Neuron (in vitro differentiated cells): ENCODE measurements around the gene KLHL29.

Source experiments
- H2AFZ ChIP-seq: one replicate; pipeline ENCODE4 v1.6.1; 2013; ENCODE audit warnings: low read depth, mild to moderate bottlenecking, inconsistent platforms, low read length, moderate library complexity
- H3K27me3 ChIP-seq: one replicate; pipeline ENCODE4 v1.6.1; 2013; ENCODE audit warnings: low read length; ENCODE audit not compliant: insufficient read depth
- H3K36me3 ChIP-seq: one replicate; pipeline ENCODE4 v1.6.1; 2013; ENCODE audit warnings: low read length; ENCODE audit not compliant: insufficient read depth
- H3K4me1 ChIP-seq: one replicate; pipeline ENCODE4 v1.6.1; 2013; ENCODE audit warnings: low read length; ENCODE audit not compliant: insufficient read depth
- H3K4me3 ChIP-seq: 2 replicates; pipeline ENCODE4 v1.5.1; 2013; ENCODE audit warnings: mild to moderate bottlenecking, low read length, moderate library complexity
- H3K9me3 ChIP-seq: one replicate; pipeline ENCODE4 v1.6.1; 2013; ENCODE audit warnings: low read length

Gene KLHL29

GRCh38 chr2:23553561-23553960, 168.6 kb downstream of the KLHL29 start:
- peaks cover 16% of the 10 kb centered on the region for H3K4me1 ChIP-seq
- H3K9me3 ChIP-seq = no peaks in the 10 kb centered on the region
- H2AFZ ChIP-seq = no peak overlapping the region
- no peaks in the 10 kb centered on the region for H3K36me3 ChIP-seq
- H3K4me3 ChIP-seq = no peak overlapping the region
- H3K27me3 ChIP-seq = no peaks in the 10 kb centered on the region

DNA sequence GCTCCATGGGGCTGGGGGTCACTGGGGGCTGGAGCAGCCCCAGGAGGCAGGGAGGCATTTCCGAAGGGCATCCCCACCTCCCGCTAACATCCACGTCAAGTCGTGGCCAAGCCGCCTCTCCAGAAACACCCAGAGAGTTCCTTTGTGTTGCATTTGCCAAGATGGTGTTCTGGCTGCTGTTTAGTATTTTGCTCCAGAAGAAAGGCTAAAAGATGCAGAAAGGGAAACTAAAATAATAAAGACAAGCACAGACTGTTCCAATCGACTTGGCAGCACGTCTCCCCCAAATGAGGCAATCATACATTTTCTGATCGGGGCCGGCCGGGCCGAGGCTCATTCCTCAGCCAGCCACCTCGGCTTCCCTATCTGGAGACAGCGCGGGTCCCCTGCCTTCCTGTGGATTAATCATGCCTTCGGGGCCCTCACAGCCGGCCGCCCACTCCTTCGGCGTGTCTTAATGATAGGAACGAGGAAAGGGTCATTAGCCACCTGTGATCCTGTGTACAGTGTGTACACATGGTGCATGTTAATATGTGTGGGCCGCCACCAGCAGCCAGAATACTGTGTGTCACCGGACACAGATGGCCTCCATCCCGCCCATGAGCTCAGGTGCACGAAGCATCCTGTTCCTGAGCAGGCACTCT, 169.2 kb downstream of the KLHL29 start:
- Histone ChIP-seq H3K4me3 (no peak overlapping the region), H3K27me3 (no peaks in the 10 kb centered on the region)

GRCh38 chr2:23555944-23556343, 171.0 kb downstream of the KLHL29 start:
- H3K4me3 ChIP-seq = no peak overlapping the region
- H3K36me3 ChIP-seq = no peaks in the 10 kb centered on the region
- H3K9me3 ChIP-seq = no peaks in the 10 kb centered on the region
- no peak overlapping the region for H2AFZ ChIP-seq
- H3K4me1 ChIP-seq = no peaks in the 10 kb centered on the region
- no peaks in the 10 kb centered on the region for H3K27me3 ChIP-seq

More for the DNA sequence above, 169.2 kb downstream of the KLHL29 start:
- Histone ChIP-seq H3K36me3 (no peaks in the 10 kb centered on the region), H2AFZ (no peak overlapping the region), H3K9me3 (no peaks in the 10 kb centered on the region), H3K4me1 (peaks cover 11% of the 10 kb centered on the region)

DNA sequence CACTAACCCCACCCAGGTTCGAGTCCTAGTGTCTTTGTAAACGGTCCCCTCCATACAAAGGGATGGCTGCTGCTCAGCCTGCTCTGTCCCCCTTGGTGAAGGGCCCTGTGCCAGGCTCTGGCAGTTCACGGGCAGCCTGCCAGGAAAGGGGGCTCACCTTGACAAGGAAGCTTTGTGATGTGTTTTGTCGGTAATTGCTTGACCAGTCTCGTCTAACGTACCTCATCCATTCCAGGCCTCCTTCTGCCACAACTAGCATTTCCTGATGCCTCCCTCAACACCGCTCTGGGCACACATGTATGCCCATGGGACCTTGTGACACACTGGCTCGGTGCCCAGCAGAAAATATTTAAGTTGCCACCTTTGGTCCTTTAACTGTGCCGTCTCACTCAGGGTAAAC, 171.9 kb downstream of the KLHL29 start:
- Histone ChIP-seq H3K4me3 (no peak overlapping the region), H2AFZ (no peak overlapping the region), H3K27me3 (no peaks in the 10 kb centered on the region), H3K9me3 (no peaks in the 10 kb centered on the region), H3K4me1 (no peaks in the 10 kb centered on the region), H3K36me3 (no peaks in the 10 kb centered on the region)

DNA sequence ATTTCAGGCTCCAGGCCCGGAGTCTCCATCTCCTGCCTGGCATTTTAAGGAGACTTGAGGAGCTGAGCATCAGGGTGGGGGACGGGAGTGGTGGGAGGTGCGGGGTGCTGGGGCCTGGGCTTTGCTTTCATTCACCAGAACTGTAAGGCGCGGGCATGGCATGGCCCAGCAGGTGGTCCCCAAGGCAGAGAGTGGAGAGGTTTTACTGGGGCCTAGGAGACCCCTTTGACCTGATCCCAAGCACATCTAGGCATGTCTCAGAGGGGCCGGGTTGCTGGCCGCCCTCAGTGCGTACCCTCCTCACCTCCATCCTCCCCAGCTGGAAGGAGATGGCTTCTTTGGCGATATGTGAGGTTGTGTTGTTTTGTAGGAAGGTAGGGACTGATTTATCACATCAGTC, 172.5 kb downstream of the KLHL29 start:
- no peaks in the 10 kb centered on the region for H3K36me3 ChIP-seq
- no peak overlapping the region for H2AFZ ChIP-seq
- no peaks in the 10 kb centered on the region for H3K27me3 ChIP-seq
- H3K4me3 ChIP-seq = no peak overlapping the region
- no peaks in the 10 kb centered on the region for H3K4me1 ChIP-seq
- no peaks in the 10 kb centered on the region for H3K9me3 ChIP-seq

GRCh38 chr2:23559561-23560239, 174.7 kb downstream of the KLHL29 start:
- Histone ChIP-seq H3K36me3 (no peaks in the 10 kb centered on the region), H2AFZ (no peak overlapping the region), H3K27me3 (no peaks in the 10 kb centered on the region), H3K4me3 (no peak overlapping the region), H3K9me3 (no peaks in the 10 kb centered on the region), H3K4me1 (peaks cover 2% of the 10 kb centered on the region)

DNA sequence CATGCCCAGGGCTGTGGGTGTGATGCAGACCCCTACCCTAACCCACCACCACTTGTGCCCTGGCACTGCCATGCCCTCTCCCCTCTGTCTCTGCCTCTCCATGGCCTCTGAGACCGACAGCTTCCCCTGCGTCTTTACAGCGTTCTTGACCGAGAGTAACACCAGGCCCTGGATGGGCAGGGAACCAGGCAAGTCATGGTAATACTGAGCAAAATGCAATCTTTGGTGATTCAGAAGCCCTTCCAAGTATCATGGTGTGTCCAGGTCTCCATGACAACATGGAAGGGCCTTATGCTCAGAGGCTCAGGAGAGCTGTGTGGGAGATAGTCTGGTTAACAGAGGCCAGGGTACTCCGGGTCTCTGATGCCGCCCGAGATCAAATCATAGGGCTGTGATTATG, 176.1 kb downstream of the KLHL29 start:
- Histone ChIP-seq H3K27me3 (no peaks in the 10 kb centered on the region), H3K4me3 (no peak overlapping the region), H3K4me1 (peaks cover 8% of the 10 kb centered on the region), H3K9me3 (no peaks in the 10 kb centered on the region), H3K36me3 (no peaks in the 10 kb centered on the region), H2AFZ (no peak overlapping the region)

GRCh38 chr2:23561544-23561943, 176.6 kb downstream of the KLHL29 start:
- H3K9me3 ChIP-seq = no peaks in the 10 kb centered on the region
- peaks cover 12% of the 10 kb centered on the region for H3K4me1 ChIP-seq
- H3K4me3 ChIP-seq = no peak overlapping the region
- no peaks in the 10 kb centered on the region for H3K27me3 ChIP-seq
- no peaks in the 10 kb centered on the region for H3K36me3 ChIP-seq
- H2AFZ ChIP-seq = no peak overlapping the region

- no peaks in the 10 kb centered on the region for H3K9me3 ChIP-seq
- H3K4me1 ChIP-seq = peaks cover 16% of the 10 kb centered on the region
- H3K27me3 ChIP-seq = no peaks in the 10 kb centered on the region
- no peak overlapping the region for H2AFZ ChIP-seq
- H3K4me3 ChIP-seq = no peak overlapping the region
- H3K36me3 ChIP-seq = no peaks in the 10 kb centered on the region
Observed at GRCh38 chr2:23562143-23562542, 177.2 kb downstream of the KLHL29 start.

DNA sequence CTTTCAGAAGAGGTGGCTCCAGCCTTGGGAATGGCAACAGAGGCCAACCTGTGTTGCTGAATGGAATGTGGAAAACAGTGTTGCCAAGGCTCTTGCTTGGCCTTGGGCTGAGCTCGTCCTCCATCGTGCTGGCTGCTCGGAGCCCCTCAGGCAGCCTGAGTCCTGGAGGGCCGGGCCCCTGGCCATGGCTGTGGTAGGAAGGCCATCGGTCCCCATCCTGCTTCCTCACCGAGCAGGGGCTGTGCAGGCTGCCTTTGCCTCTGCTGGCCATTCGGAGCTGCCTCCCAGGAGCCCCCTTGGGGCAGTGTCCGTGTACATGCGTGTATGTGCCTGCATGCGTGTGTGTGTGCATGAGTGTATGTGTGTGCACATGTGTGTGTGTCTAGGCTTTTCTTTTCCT, 178.2 kb downstream of the KLHL29 start:
- H3K36me3 ChIP-seq = no peaks in the 10 kb centered on the region
- no peaks in the 10 kb centered on the region for H3K9me3 ChIP-seq
- no peak overlapping the region for H3K4me3 ChIP-seq
- no peaks in the 10 kb centered on the region for H3K27me3 ChIP-seq
- H3K4me1 ChIP-seq = peaks cover 21% of the 10 kb centered on the region
- no peak overlapping the region for H2AFZ ChIP-seq

DNA sequence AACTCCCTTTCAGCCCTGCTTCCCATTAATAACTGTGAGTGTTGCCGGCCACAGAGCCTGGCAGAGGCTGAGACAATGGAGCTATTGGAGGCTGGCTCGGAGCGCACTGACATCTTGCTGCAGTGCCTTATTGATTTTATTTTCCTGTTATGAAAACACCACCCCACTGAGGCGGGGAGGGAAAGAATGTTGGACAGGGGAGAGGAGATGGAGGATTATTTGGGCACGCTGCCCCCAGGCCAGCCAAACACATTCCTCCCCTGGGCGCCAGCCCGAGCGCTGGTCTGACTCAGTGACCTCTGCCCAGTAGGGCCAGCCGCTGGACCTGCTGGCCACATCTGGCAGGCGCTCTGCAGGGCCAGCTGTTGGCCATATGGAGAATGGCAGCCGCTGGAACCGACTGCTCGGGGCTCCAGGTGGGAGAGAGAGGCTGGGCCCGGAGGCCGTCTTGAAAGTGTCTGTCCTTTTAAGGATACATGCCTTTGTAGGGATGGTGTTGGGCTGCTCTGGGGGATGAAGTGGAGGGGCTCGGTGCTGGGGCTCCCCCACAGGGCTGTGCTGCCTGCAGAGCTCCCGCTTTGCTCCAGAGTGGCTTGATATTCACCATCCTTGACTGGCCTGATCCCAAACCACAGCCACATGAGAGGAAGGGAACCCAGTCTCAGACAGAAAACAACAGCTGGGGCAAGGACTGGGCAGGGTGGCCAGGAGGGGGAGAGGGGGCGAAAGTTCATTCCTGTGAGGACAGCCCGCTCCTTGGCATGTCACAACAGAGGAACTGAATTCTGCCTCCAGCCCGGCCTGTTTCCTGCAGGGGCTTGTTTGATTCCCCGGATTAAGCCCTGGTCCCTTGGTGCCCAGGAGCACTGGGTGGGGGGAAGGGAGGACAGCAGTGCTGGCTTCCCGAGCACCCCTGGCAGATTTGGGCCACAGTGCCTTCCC, 179.0 kb downstream of the KLHL29 start:
- H3K4me3 ChIP-seq = no peak overlapping the region
- no peak overlapping the region for H2AFZ ChIP-seq
- H3K27me3 ChIP-seq = no peaks in the 10 kb centered on the region
- H3K36me3 ChIP-seq = no peaks in the 10 kb centered on the region
- peaks cover 21% of the 10 kb centered on the region for H3K4me1 ChIP-seq
- H3K9me3 ChIP-seq = no peaks in the 10 kb centered on the region

- Histone ChIP-seq H3K4me3 (no peak overlapping the region), H3K4me1 (peaks cover 21% of the 10 kb centered on the region), H3K36me3 (no peaks in the 10 kb centered on the region), H3K27me3 (no peaks in the 10 kb centered on the region), H3K9me3 (no peaks in the 10 kb centered on the region), H2AFZ (no peak overlapping the region)
Observed at GRCh38 chr2:23564615-23564960, 179.6 kb downstream of the KLHL29 start.

DNA sequence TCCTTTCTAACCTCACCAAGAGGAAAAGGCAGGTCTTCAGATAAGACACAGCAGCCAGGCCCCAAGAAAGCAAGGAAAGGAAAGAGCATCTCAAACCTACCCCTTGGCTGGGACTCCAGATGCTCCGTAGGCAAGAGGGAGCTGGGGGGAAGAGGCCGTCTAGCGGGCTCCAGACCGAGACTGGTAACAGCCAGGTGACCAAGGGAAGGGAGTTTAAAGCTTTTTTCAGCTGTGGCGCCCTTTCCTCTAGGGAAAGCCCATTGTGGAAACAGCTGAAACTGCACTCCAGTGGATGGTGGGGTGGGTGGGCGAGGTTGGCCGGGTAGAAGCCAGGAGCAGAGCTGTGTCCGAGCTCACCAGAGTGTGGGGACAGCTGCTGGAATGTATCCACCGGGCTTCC, 180.4 kb downstream of the KLHL29 start:
- no peak overlapping the region for H3K4me3 ChIP-seq
- H3K4me1 ChIP-seq = peaks cover 28% of the 10 kb centered on the region
- no peaks in the 10 kb centered on the region for H3K27me3 ChIP-seq

More for the DNA sequence above, 180.4 kb downstream of the KLHL29 start:
- Histone ChIP-seq H3K36me3 (no peaks in the 10 kb centered on the region), H3K9me3 (no peaks in the 10 kb centered on the region), H2AFZ (no peak overlapping the region)
